Stimulated activated CD4-positive, alpha-beta T cell treated with anti-CD3 and anti-CD28 coated beads, Interleukin-4, amount 100 ng/mL, for 24 hours (primary cell): ENCODE data around the gene UMPS.
"Not testable (repeated sequence)": the region's sequence is repeated elsewhere in the genome, so short reads cannot be mapped to it uniquely, and the experiment has no call there.

Source experiments
- DNase-seq: peaks from one replicate; pipeline ENCODE4 v3.0.0-alpha.2; 2020

Gene UMPS

GRCh38 chr3:124781476-124782376, 51.5 kb downstream of the UMPS start:
- DNase-seq = no peak

DNA sequence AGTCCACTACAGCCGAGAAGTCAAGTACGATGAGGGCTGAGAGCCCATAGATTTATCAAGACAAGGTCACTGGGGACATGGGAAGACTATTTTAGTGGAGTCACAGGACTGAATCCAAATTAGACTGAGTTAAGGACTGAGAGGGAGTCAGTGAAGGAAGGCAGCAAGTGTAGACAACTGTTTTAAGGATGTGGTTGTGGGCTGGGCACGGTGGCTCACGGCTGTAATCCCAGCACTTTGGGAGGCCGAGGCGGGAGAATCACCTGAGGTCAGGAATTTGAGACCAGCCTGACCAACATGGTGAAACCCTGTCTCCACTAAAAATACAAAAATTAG, 52.1 kb downstream of the UMPS start:
- DNase-seq = not testable (repeated sequence)

DNA sequence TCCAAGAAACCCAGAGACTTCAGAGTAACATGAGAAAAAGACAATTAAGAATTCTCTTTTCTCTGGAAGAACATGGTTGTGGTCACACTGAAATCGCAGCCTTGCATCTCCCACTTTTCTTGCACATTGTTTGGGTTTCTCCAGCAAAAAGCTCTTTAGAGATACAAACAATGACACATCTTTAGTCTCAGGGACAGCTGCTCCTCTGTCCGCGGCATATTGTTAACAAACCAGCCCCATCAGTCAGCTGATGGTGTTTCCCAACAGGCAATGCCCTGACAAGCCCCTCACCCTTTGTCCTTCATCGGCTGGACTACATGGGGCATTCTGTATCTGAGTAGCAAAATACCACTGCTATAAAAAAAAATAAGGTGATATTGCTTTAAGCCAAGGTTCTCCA, 53.4 kb downstream of the UMPS start:
- DNase-seq = no peak

DNA sequence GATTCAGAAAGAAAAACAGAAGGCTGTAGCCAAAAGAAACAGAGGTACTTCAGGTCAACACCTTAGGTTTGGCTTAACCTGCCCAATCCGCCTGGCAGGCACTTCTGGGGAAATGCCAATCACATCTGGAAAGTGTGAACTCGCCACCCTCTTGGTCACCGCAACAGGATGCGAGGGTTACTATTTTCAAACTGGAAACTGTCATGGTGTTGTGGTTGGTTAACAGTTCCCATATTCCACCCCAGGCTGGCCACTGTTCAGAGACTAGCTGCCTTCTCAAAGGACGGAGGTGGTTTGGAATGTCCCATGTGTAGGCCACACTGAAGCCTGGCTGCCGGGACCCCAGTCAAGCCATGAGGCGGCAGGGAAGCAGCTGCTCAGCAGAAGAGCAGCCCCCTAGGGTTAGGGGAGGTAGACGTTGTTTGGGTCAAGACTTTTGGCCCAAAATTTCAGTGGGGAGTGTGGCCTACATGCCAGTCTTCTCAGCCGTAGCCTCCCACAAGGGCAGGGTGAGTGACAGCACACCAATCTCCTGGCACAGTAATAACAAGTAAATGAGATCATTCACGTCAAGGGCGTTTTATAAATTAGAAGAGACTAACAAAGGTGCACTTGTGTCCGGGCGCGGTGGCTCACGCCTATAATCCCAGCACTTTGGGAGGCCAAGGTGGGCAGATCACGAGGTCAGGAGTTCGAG, 54.6 kb downstream of the UMPS start:
- DNase-seq = no peak

DNA sequence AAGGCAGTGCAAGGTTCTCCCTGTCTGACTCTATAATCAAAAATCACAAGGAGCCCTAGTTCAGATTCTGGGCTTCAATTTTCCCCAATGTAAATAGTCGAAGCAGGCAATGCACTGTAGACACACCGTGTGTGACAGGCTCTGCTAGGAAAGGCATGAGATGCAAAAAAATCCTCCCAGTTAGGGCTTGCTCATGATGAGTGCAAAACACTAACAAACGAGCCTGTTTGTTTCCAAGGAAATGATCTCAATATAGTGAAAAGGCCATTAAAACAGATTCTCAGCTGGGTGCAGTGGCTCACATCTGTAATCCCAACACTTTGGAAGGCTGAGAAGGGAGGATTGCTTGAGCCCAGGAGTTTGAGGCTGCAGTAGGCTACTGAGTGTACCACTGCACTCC, 55.7 kb downstream of the UMPS start:
- no peak for DNase-seq

DNA sequence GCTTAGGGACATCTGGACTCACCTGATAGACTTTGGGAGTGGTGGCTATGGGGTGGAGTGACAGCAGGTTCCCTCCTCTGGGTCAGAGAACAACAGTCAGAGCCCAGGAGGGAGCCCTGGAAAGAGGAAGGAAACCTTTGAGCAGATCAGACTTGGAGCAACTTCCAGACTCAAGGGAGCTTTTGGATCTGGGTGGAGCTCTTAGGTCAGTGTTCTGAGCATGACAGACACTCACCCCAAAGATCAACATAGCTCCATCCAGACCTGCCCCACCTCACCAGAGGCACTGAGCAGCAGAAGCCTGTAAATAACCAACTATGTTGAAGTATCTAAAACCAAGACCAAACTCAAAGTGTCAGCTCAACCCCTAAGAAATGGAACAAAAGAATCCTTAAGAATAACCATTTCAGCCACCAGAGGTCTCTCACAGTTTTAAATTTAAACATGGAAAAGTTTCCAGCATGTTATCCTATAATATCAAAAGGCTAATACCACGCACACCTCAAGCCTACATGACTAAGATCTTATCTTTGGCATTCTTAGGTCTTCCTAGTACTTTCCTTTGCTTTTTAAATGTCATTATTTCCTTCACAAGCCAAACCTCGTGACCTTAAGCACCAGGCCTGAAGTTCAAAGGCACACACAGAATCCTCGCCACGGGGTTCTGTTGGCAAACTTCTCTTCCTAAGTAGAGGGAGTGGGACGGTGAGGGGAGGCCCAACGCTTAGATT, 56.4 kb downstream of the UMPS start:
- DNase-seq = no peak

GRCh38 chr3:124787476-124788195, 57.4 kb downstream of the UMPS start:
- DNase-seq = no peak

- no peak for DNase-seq
Measured at GRCh38 chr3:124788254-124788745, 58.0 kb downstream of the UMPS start.

- not testable (repeated sequence) for DNase-seq
Measured at GRCh38 chr3:124789103-124789502, 58.9 kb downstream of the UMPS start.

DNA sequence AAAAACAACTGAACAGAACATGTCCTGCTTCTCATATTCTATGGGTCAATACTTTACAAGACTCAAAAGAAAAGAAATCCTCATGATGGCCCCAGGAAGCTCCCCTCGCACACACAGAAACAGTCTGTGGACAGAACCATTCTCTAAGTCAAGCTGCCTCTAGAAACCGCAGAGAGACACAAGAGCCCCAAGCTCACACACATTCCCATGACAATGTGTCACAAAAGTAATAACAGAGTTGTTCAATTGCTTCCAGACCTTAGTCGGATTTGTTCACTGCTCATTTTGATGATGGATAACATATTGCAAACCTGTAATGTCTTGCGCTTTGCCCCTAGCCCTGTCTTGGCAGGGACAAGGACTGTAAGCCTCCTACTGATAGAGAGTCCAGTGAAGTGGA, 60.9 kb downstream of the UMPS start:
- no peak for DNase-seq

GRCh38 chr3:124791639-124792151, 61.4 kb downstream of the UMPS start:
- DNase-seq = no peak

DNA sequence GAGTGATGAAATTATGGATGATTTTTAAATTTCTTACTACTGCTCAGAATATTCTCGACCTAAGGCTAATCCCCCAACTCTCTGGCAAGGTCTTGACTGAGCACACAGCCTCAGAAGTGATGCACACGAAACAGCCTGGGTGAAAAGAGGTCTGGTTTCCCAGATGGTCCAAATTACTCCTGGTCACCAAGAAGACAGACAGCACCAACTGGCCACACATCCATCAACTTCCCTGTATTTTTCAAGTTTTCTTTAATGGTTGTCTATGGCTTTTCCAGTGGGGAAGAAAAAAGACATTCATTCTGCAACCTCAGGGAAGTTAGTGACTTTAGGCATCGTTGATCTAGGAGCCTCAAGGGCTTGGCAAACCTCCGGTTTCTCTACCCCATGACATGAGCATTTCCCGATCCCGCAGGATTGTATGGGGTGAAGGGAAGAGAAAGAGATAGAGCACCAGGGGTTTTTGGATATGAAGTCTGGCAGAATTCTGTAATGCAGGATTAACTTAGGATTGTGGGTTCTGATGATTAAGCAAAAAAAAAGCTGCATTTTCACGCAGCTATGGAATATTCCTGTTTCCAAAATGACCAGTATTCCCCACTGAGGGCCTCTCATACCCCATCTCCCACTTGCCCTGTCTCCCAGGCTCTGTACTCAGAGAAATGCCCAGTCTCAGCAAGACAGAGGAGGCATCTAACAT, 62.2 kb downstream of the UMPS start:
- DNase-seq = no peak

GRCh38 chr3:124793054-124793739, 62.9 kb downstream of the UMPS start:
- DNase-seq = no peak

DNA sequence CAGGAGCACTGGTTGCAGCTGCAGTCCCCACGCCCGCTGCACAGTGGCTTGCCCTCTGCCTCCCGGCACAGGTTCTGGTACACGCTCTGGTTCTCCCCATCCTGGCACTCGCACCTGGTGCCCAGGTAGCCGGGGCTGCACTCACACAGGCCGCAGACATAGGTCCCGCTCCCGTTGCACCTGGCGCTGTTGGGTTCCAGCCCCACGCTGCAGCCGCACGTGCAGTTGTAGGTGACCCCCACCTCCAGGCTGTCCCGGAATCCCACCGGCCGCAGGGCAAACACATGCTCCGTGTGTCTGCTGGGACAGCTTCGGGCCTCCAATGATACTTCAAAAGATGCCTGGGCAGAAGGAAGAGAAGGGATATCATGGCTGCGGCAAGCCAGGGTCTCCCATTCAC, 66.2 kb downstream of the UMPS start:
- no peak for DNase-seq

- DNase-seq = no peak
Measured at GRCh38 chr3:124797426-124797945, 67.2 kb downstream of the UMPS start.
